ENCODE data around the gene HCST.
"Not testable (repeated sequence)": the region's sequence is repeated elsewhere in the genome, so short reads cannot be mapped to it uniquely, and the experiment has no call there.

Gene HCST

DNA sequence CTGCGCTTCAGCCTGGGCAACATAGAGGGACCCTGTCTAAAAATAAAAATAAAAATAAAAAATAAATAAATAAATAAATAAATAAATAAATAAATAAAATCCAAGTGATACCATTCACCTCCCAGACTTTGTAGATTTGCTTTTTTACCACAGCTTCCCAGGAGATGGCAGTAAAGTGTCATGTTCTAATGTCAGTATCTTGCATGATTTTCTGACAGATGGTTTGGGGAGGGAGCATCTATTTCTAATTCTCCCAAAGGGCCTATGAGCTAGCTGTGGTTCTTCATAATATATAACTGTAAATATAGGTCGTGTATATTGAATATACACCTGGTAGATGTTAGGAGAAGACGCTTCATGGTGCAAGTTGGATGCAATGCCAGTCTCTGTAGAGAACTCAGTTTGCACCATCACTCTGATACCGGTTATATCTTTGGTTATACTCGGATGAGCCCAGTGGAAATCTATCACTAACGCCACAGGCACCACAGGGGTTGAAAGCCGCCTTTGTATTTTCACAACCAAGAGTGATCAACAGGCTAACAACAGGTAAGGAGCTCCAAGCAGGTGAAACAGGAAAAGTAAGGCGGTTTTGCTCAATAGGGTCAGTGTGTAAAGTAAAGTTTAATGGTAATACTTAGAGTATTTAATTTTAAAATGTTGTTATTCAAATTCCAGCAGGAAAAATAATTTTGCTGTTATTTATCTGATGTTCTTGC, 20.1 kb upstream of the HCST start:
- FAIRE-seq: peak; percentile 99

GRCh38 chr19:35883882-35884281, 18.4 kb upstream of the HCST start:
- no peak for FAIRE-seq

DNA sequence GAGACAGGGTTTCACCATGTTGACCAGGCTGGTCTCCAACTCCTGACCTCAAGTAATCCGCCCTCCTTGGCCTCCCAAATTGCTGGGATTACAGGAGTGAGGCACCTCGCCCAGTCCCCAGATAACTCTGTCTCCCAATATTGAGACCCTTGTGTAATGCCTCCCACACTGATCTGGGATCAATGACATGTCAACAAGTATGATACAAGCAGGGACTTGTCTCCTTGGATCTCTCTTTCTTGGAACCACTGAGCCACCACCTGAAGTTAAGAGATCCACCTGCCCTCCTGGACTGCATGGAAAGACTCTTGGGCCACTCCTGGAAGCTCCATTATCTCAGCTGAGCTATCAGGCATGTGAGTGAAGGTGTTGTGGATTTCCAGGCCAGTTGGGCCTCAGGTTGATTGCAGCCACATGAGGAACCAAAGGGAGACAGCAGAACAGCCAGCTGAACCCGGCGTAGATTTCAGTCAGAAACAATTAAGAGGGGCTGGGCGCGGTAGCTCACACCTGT, 17.0 kb upstream of the HCST start:
- FAIRE-seq: no peak

DNA sequence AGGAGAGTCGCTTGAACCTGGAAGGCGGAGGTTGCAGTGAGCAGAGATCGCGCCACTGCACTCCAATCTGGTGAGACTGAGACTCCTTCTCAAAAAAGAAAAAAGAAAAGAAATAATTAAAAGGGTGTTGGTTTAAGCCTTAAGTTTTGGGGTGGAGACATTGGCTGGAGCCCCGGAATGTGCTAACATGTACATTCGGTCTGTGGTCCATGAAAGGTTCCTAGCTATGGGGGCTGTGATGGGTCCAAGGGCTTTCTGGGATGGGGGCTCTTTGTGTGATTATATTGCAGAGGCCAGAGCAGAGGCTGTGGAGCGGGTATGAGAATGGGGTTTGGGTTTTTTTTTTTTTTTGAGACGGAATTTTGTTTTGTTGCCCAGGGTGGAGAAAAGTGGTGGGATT, 16.4 kb upstream of the HCST start:
- no peak for FAIRE-seq

DNA sequence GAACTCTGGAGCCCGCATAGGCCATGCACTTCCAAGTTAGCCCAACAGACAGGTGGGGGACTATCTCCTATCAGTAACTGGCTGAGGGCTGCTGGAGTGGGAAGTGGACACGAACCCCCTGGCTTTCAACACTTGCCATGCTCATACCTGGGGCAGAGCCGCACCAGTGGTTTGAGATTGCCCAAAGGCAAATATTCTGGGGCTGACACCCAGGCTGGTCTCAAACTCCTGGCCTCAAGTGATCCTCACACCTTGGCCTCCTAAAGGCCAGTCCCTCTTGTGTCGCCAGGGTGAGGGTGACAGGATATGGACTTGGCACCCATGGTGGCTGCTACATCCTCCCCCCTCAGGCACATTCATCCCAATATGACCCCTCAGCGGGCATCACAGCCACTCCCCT, 15.1 kb upstream of the HCST start:
- FAIRE-seq: no peak

GRCh38 chr19:35888398-35888797, 13.9 kb upstream of the HCST start:
- no peak for FAIRE-seq

- FAIRE-seq: no peak
Observed at GRCh38 chr19:35889370-35890112, 12.8 kb upstream of the HCST start.

DNA sequence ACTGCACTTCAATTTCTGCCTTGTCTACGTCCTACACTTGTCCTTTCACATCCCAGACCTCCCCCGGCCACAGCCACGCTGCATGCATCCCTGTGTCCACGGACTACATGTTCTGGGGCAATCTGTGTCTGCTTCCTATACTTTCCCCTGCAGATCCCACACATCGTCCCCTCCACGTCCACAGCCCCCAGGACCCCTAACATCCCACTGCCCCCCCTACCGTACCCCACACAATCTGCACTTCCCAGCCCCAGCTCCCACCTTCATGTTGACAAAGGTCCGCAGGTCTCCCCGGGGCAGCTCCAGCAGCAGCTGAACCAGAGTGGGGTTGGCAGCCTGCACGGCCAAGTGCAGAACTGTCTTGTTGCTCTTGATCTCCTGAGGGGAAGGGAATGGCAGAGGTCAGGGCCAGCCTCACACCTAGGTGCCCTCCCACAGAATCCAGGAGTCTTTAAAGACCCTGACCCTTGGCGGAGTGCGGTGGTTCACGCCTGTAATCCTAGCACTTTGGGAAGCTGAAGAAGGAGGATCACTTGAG, 12.1 kb upstream of the HCST start:
- no peak for FAIRE-seq

DNA sequence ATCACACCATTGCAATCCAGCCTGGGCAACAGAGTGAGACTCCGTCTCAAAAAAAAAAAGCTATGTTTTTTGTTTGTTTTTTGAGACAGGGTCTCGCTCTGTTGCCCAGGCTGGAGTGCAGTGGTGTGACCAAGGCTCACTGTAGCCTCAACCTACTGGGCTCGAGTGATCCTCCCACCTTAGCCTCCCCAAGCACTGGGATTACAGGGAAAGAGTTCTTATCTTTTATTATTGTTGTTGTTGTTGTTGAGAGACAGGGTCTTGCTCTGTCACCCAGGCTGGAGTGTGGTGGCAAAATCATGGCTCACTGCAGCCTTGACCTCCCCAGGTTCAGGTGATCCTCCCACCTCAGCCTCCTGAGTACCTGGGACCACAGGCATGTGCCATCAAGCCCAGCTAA, 10.5 kb upstream of the HCST start:
- not testable (repeated sequence) for FAIRE-seq

- FAIRE-seq: no peak
Observed at GRCh38 chr19:35894342-35894741, 8.0 kb upstream of the HCST start.

GRCh38 chr19:35895911-35896642, 6.3 kb upstream of the HCST start:
- no peak for FAIRE-seq

- no peak for FAIRE-seq
Observed at GRCh38 chr19:35896643-35897040, 5.7 kb upstream of the HCST start.

- no peak for FAIRE-seq
Observed at GRCh38 chr19:35897706-35898451, 4.5 kb upstream of the HCST start.

DNA sequence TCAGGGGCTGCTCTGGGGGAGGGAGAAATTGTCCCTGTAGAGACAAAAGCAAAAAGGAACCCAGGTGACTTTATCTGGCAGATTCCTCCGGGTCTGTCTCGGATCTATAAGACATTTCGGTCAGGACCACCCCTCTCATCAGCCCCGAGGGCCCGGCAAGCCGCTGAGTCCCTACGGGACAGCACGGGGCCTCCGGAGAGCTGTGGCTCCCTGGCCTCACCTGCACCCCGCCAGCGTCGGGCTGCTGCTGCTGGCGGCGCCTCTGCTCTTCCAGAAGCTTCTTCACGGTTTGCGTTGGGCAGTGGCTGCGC, 3.9 kb upstream of the HCST start:
- no peak for FAIRE-seq

DNA sequence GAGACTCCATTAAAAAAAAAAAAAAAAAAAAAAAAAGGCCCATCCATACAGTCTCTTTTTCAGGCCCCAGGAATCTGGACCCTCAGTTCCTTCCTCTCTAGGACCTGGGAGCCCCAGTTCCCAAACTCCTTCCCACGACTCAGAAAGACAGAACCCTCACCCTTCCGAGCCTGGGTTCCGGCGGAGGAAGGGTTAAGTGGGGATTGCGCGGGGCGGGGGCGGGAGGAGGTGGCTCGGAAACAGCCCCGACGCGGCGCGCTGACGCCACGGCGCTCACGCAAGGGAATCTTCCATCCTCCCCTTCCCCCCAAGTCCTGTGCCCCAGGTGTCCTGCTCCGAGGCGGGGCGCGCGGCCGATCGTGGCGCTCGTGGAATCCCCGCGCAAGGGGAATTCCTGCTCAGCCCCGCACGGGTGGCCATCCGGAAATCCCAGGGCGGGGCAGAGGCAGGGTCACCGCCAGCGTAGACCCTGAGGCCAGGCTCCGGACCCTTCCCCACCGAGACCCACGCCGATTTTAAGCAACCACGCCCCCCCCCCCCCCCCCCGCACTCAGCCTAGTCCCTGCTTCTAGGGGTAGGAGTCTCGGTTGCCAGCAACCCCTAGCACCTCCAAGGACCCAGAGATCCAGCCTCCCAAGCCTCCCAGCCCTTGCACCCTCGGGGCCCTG, 2.6 kb upstream of the HCST start:
- no peak for FAIRE-seq

GRCh38 chr19:35901055-35901644, 1.2 kb upstream of the HCST start:
- FAIRE-seq: no peak

- FAIRE-seq: no peak
Observed at GRCh38 chr19:35902870-35903475, 644 bp downstream of the HCST start.

DNA sequence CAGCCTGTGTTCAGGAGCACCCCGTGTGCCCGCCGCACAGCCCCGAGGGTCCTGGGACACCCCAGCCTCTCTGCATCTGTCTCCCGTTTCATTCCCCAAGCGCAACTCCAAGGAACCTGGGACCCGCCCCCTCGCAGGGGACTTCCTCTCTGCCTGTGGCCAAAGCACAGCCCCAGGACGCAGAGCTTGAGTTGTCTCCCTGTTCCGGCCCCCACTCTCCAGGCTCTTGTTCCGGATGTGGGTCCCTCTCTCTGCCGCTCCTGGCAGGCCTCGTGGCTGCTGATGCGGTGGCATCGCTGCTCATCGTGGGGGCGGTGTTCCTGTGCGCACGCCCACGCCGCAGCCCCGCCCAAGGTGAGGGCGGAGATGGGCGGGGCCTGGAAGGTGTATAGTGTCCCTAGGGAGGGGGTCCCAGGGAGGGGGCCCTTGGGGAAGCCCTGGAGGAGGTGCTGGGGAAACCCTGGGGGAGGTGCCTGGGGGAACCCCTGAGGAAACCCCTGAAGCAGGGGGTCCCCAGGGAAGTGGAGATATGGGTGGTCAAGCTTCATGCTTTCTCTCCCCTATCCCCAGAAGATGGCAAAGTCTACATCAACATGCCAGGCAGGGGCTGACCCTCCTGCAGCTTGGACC, 1.3 kb downstream of the HCST start:
- FAIRE-seq: no peak

- FAIRE-seq: no peak
Observed at GRCh38 chr19:35904311-35905068, 2.2 kb downstream of the HCST start.

DNA sequence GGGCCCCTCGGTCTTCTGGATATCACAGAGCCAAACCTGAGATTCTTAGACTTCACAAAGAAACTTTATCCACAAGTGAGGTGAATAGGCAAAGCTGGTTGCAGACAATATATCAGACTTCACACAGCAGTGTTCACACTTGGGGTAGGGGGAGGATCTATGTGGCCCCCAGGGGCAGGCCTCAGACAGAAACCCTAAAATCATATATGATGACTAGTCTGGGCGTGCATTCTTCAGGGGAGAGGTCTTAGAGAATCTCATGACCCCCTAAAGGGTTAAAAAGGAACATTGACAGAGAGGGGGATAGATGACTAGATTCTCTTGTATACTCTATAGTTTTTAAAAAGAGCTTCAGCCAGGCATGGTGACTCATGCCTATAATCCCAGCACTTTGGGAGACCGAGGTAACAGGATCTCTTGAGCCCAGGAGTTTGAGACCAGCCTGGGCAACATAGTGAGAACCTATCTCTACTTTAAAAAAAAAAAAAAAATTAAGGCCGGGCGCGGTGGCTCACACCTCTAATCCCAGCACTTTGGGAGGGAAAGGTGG, 2.9 kb downstream of the HCST start:
- no peak for FAIRE-seq
